HG03558 (cell line): ENCODE measurements around the gene FAM210B.
A peak's percentile ranks its signal among the peaks of the same experiment; 100 is the strongest.
"Not testable (repeated sequence)": the region's sequence is repeated elsewhere in the genome, so short reads cannot be mapped to it uniquely, and the experiment has no call there.

Experiments
- ATAC-seq: cut with Tn5 transposase; IDR thresholded peaks from one replicate; pipeline ENCODE4 v1.9.1; 2021; ENCODE audit warnings: moderate number of reproducible peaks; ENCODE audit not compliant: unreplicated experiment; ENCODE audit errors: extremely low read depth

Gene FAM210B

DNA sequence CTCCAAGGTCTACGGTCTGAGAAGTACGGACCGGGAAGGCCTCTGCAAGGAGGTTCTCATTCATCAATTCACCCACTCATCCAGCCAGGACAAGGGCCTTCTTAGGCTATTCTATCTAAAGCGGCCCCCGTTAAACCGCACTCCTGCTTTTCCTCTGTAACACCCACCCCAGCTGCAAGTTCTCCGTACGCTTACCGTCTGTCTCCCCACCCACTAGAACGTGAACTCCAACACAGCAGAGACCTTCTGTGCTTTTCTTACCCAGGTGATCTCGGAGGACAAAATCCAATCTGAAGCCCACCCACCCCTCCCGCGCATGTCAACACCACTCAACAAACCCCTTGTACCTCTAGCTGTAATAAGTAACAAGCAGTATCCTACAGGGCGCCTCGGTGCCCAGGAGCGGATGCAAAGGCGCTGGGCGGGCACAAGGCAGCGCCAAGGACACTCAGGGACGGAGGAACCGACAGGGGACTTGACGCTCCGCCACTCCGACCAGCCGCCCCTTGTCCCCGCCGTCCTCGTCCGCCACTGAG, 32.9 kb downstream of the FAM210B start:
- peak; percentile 2 for ATAC-seq

DNA sequence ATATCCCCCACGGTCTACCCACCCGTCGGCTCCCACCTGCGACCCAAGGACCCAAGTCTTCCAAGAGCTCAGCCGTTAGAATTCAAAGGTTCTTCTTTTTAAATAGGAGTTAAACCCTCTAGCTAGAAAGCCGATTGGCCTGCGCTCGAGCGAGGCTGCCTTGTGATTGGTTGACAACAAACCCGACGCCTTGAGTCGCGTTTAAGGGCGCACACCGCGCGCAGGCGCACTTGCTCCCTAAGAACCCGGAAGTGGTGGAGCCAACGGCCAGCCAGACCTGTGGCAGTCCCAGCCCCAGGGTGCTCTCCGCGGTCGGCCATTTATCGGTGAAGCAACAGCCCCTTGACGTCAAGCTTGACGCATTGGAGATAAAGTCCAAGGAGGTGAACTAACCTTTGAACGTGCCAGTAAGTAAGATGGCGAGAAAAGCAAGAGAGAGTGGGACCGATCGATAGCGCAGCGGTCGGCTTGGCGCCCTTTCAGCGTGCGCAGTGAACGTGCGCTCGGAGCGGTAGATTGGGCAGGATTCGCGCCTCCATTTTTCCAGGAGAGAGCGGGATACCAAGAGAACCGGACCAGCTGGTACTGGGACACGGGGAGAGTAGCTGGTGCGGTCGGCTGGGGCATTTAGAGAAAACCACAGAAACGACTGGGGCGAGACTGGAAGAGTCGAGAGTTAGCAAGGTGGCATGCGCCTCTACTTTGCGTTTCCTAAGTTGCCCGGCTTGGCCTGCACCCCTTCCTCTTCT, 33.5 kb downstream of the FAM210B start, which contains the start of the genes AURKA and CSTF1:
AURKA (minus strand) TSS at position 84 of the 749 bp plus-strand sequence. CDS start 4,018 bp downstream, outside the sequence.
CSTF1 (plus strand) TSS at position 514 of the 749 bp plus-strand sequence. CDS start 2,908 bp downstream, outside the sequence.
- ATAC-seq: peak; percentile 88

DNA sequence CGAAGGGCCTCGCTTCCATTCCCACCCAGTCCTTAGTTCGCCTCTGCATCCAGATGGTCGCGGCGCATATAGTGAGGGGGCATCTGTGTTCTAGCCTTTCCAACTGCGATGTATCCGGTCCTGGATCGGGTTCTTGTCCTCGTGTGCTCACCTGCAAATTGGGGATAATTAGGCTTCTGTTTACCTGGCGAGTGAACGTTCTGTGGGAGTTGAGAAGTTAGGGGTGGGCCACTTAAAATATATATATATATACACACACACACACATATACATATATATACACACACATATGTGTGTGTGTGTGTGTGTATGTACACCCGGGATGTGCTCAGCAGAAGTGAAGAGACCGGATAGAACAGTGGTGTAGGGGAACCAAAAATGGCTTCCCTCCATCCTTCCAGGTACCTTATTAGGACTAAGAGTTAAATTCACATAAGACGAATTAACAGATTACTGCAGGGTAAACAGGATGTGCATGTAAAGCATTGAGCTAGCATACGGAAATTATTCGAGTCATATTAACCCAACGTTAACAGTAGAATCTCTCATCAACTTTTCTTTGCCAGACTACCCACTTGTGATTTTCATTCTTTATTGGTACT, 34.2 kb downstream of the FAM210B start:
- ATAC-seq: no peak

DNA sequence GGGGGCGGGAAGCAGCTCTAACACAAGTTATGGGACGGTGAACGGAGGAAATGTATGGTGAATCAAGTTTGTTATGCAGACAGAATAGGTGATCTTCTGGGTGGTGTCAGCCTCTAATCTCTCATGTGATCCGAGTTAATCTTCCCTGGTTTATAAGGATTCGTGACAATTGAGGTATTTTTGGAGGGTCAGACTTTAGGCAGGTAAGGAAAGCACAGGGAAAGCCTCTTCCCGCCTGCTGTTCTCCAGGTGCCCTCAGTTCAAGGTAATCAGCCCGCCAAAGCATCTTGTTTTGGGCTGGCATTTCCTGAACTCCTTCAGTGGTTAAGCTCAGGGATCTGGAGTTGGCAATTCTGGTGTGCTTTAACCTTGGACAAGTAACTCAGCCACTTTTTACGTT, 34.9 kb downstream of the FAM210B start:
- ATAC-seq: no peak

DNA sequence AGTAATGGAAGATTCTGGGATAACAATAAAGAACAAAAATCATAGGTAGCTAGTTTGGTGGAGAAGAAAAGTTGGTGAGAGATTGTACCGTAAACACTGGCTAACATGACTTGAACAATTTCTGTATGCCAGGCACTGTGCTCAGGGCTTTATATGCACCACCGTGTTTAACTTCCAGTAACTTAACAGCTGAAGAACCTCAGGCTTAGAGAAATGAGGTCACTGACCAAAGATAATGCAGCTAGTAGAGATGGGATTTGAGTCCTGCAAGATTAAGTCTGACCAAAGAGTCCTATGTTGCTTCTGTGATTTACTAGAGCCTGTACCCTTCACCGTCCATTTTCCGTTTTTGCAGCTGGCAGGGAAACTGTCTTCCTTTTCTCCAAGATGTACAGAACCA, 36.4 kb downstream of the FAM210B start:
- ATAC-seq: no peak

DNA sequence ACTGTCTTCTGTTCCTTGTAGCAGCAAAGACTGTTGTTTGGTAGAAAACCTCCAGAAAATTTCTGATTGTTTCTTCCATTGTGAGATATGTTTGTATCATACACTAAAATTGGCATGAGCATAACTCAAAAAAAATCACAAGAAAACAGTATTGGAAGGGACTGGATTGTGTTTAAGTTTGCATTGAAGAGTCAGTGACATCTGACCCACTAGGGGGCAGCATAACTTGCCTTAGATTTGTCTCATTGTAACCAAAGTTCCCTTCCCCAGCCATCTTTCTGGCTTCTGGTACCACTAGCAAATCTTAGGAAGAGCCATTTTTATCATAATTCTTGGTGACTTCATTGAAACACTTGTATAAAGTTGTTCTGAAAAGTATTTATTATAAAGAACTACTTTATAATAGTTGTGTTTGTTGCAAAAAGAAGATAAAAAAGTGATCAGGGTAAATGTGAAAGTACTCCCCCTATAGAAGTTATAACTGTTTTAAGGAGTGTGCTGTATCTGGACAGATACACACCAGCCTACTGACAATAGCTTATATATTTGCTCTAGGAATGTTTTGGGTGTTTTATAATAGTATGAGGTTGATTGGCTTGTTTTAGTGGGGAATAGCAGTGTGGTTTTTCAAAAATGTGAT, 41.3 kb downstream of the FAM210B start:
- ATAC-seq: no peak

DNA sequence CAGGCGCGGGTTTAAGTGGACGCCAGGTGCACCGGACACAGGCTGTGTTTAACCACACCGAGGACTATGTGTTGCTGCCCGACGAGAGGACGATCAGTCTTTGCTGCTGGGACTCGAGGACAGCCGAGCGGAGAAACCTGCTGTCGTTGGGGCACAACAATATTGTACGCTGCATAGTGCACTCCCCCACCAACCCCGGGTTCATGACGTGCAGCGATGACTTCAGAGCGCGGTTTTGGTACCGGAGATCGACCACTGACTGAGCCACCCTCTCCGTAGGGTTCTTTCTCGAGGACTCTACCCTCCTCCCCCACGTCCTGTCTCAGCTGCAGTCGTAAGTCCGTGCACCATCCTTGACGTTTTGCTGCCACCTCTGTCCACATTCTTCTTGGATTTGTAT, 44.7 kb downstream of the FAM210B start:
- no peak for ATAC-seq

DNA sequence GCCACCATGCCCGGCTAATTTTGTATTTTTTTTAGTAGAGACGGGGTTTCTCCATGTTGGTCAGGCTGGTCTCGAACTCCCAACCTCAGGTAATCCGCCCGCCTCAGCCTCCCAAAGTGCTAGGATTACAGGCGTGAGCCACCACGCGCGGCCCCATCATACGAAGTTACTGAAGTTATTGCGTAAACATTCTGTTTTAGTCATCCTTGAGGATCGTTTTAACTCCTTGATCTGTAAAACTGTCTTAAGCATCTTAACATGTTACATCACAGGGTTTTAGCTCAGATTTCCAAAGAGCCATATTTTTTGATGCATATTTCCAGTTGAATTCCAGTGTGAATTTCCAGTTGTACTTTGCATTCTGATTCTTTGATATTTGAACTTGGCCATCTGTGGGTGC, 46.6 kb downstream of the FAM210B start:
- not testable (repeated sequence) for ATAC-seq

DNA sequence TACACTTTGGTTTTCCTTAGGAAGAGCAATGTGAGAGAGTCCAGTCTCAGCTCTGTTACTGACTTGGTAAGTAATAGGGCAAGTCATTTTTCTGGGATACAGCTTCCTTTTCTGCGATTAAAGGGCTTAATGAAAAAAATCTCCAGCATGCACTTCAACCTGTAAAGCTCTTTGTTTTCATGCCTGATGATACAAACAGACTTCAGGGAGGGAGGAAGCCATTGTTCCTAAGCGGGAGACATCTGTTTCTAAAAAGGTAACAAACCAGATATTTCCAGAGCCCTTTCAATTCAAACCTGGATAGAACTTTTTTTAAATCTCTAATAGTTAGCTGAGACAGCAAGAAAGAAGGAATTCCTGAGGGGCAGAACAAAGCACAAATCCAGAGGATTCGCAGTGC, 48.1 kb downstream of the FAM210B start:
- ATAC-seq: no peak

DNA sequence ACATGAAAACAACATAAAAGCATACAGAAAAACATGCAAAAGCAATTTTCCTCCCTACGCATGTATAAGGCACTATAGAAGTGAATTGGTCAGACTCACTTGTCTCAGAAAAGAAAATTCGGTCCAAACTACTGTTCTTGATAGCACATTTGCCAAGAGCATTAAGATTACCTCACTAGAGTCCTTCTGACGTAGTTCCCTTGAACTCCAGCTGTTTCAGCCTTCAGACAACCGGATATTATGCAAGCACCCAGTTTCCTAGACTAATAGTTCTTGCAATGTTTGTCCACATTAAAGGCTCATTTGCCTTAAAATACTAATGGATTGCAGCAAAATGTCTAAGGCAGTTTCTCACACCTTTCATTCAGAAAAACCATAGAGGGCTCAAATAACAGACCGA, 50.7 kb downstream of the FAM210B start:
- ATAC-seq: no peak

DNA sequence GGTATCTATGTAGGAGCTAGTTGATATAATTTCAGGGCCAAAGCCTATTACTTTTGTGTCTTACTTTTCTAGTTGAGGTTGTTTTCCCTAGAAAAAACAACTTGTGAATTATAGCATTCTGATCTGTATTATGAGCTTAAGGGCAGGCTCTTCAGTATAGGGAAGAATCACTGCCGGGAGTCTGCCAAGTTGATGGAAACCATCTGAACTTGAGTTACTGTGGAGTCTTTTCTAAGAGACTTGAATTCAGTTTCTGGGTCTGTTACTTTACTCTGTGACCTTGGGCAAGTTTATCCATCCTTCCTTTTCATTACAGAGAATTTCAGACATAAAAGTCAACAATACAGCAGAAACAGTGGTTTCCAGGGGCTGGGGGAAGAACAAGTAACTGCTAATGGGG, 51.2 kb downstream of the FAM210B start:
- ATAC-seq: no peak

DNA sequence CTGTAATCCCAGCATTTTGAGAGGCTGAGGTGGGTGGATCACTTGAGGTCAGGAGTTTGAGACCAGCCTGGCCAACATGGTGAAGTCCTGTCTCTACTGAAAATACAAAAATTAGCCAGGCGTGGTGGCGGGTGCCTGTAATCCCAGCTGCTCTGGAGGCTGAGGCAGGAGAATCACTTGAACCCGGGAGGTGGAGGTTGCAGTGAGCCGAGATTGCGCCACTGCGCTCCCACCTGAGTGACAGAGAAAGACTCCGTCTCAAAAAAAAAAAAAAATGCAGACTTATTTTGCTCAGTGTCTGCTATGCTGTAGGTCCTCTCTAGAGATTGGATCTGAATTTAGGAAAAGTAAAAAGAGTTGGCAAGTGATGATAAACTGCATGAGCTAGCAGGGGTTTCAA, 52.5 kb downstream of the FAM210B start:
- ATAC-seq: not testable (repeated sequence)

DNA sequence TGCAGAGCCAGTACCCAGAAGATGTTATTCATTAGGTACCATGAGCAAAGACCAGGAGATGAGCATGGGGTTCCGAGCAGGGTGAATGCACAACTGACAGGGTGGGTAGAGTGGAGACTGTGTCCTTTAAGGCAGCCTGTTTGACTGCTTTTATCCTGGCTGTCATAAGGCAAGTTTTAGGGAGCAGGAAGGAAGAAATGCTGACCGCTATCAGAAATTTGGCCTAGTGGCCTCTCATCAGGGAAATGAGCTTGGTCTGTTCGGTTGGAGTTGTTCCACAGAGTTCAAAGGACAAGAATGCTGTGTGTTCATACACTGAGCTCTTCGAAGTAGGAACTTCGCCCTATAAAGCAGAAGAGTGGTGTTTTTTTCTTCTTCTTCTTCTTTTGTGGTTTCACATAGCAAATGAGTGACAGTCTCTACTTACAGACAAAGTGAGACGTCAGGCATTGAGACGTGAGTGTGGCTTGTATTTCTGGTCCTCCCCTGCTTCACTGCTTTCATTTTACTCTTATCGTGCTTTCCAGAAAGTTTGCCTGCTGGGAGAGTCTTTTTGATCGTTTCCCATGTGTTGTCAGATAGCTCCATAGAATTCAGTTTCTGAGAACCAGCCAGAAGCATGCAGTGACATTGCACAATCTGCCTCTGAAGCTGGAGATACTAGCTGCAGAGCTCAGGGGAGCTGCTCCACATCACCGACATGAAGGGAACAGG, 53.1 kb downstream of the FAM210B start, which contains the start of gene CASS4:
CASS4 (plus strand) TSS at position 502 of the 714 bp plus-strand sequence; CDS start at position 701, 199 bp downstream.
- no peak for ATAC-seq

DNA sequence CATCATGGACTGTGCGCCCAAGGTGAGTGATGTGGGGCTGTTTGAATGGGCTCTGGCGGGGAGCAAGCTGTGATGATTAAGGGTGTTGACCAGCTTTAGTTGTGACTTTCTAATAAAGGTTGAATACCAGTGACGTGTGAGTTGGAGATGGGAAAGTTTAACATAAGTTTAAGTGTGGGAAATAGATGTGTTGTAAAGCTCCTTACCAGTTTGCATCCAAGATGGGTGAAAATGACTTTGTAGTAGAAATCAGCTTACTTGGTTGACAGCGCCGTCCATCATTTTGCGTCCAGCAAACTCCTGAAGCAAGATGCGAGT, 53.7 kb downstream of the FAM210B start:
- ATAC-seq: no peak

DNA sequence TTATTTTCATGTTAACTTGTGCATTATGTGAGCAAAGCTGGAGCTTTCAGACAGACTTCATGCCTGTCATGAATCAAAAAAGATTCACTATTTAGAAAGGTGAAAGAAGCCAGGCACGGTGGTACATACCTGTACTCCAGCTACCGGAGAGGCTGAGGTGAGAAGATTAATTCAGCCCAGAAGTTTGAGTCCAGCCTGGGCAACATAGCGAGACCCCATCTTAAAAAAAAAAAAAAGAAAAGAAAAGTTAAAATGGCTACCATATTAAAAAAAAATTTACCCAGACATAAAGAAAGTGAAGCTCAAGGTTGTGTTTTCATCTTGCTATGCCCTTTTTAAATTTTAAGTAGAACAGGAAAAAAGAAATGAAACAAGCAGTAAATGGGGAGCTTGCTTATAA, 54.2 kb downstream of the FAM210B start:
- ATAC-seq: no peak

DNA sequence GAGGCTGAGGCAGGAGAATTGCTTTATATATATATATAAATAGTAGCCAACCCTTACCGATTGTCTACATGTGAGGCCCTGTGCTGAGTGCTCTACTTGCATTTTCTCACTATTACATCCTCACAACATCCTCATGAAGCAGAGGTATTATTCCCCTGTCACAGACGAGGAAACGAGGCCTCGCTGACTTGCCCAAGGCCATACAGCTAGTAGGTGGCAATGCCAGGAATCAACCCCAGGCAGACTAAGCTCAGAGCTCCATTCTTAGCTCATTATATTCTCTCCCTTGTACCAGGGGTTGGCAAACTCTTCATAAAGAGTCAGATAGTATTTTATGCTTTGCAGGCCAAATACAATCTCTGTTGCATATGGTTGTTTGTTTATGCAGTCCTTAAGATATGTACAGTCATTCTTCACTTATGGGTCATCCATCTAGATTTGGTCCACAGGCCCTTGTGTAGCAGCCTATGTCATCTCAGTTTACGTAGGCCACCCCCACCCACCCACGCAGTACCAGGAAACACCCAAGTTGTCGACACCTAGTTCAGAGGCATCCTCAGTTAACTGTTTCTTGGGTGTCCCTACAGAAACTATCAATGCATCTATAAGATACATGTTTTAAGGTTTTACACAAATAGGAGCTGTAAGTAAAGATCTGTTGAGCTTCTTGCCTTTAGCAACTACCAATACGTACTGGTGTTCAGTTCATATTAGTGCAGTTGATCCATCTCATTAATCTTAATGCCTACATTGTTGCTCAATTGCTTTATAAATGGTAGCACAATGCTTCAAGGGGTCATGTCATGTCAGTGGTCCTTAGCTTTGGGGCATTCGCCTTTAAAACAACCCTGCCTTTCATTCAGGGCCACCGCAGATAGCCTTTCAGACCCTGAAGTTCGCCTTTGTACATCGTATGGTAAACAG, 56.3 kb downstream of the FAM210B start:
- no peak for ATAC-seq

DNA sequence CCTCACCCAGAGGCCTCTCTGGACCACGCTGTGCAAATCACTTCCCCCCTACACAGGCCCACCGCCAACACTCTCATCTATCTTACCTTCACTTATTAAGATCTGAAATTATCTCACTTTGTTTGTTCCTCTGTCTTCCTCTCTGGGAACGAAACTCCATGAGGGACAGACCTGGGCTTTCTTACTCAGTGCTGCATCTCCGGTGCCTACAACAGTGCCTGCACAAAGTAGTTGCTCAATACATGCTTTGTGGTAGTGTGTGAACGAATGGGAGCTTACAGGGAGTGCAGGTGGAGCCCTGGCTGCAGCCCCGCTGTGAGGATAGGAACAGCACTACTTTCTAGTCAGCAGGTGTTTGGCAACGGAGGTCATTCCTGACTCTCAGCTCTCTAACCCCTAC, 58.6 kb downstream of the FAM210B start:
- ATAC-seq: no peak

DNA sequence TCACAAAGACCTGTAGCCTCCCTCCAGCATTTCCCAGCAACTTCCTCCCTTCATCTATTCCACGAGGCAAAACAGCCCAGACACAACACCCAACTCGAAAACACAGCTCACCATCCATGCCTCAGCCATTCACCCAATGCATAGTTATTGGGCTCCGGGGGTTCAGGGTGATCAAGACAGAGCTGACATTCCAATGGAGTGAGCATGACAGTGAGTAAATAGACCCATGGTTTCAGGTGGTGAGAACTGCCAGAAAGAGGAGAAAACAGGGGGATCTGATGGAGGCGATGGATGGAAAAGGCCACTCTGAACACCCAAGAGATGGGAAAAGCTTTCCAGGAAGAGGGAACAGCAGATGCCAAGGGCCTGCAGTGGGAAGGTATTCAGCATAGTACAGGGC, 59.1 kb downstream of the FAM210B start:
- ATAC-seq: no peak
